Measurements from ENCODE around the gene RALGDS.
"Not testable (repeated sequence)": the region's sequence is repeated elsewhere in the genome, so short reads cannot be mapped to it uniquely, and the experiment has no call there.

Gene RALGDS

GRCh38 chr9:133103987-133104505 lies 17.0 kb downstream of the RALGDS start:
- no peak for DNase-seq

GRCh38 chr9:133103183-133103986 lies 17.7 kb downstream of the RALGDS start:
- peak; percentile 11 to 15 for DNase-seq

GRCh38 chr9:133102190-133103021 lies 18.6 kb downstream of the RALGDS start:
- no peak for DNase-seq

- no peak for DNase-seq
Measured at GRCh38 chr9:133101356-133102189, 19.5 kb downstream of the RALGDS start.

- no peak for DNase-seq
Measured at GRCh38 chr9:133100506-133101355, 20.3 kb downstream of the RALGDS start.

- no peak for DNase-seq
Measured at GRCh38 chr9:133099726-133100505, 21.1 kb downstream of the RALGDS start.

GRCh38 chr9:133098871-133099270 lies 22.2 kb downstream of the RALGDS start:
- no peak for DNase-seq

- no peak for DNase-seq
Measured at GRCh38 chr9:133098104-133098754, 22.8 kb downstream of the RALGDS start.

- DNase-seq = no peak
Measured at GRCh38 chr9:133094842-133095393, 26.1 kb downstream of the RALGDS start.

GRCh38 chr9:133094351-133094750 lies 26.7 kb downstream of the RALGDS start:
- not testable (repeated sequence) for DNase-seq

GRCh38 chr9:133090752-133091385 lies 30.2 kb downstream of the RALGDS start:
- no peak for DNase-seq

- no peak for DNase-seq
Measured at GRCh38 chr9:133090187-133090586, 30.9 kb downstream of the RALGDS start.

GRCh38 chr9:133089271-133089671 lies 31.8 kb downstream of the RALGDS start:
- DNase-seq = no peak

- no peak for DNase-seq
Measured at GRCh38 chr9:133088756-133089155, 32.3 kb downstream of the RALGDS start.

GRCh38 chr9:133088146-133088750 lies 32.8 kb downstream of the RALGDS start:
- DNase-seq = no peak

GRCh38 chr9:133087429-133088145 lies 33.5 kb downstream of the RALGDS start:
- no peak for DNase-seq

- DNase-seq = no peak
Measured at GRCh38 chr9:133086894-133087293, 34.1 kb downstream of the RALGDS start.

GRCh38 chr9:133086212-133086860 lies 34.7 kb downstream of the RALGDS start:
- DNase-seq = not testable (repeated sequence)
